HG02759 (cell line): ENCODE results near the gene PLB1.

Experiments used
- ATAC-seq: cut with Tn5 transposase; IDR thresholded peaks from one replicate; pipeline ENCODE4 v1.9.1; 2021; ENCODE audit warnings: mild to moderate bottlenecking, moderate library complexity; ENCODE audit not compliant: unreplicated experiment

PLB1 gene

DNA sequence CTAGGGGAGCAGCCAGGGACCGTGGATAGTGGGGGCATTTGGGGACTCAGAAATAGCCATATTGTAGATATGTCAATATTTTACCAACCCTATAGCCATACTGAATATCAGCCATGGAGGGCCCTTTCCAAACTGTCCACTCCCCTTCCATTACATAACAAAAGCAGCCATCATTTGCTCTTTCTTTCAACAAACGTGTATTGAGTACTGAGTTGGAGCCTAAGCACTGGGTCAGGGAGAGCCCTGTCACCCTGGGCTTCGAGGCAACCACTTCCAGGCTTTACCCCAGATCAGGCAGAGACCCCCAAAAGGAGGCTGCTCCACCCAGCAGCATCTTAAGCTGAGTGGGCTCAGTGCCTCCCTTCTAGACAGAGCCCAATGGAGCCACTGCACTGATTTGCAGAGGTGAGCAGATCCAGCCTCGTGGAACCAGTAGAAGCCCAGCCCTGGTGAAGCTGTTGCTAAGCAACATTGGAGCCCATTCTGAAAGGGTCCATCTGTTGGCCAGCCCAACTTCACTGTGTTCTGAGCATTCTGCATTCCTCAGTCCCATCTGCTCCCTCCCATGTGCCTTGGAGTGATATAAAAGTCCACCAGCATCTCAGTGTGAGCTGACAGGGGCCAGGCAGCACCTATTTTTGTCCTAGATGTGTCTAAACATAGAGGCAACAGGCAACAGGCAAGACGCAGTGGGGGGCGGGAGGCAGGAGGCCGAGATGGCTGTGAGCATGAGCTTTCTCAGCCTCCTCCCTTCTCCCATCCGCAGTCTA, 112.1 kb downstream of the PLB1 start:
- no peak for ATAC-seq

GRCh38 chr2:28608500-28609424, 112.9 kb downstream of the PLB1 start:
- ATAC-seq = no peak

- no peak for ATAC-seq
Measured at GRCh38 chr2:28610583-28611201, 114.8 kb downstream of the PLB1 start.

GRCh38 chr2:28612131-28612812, 116.4 kb downstream of the PLB1 start:
- no peak for ATAC-seq

DNA sequence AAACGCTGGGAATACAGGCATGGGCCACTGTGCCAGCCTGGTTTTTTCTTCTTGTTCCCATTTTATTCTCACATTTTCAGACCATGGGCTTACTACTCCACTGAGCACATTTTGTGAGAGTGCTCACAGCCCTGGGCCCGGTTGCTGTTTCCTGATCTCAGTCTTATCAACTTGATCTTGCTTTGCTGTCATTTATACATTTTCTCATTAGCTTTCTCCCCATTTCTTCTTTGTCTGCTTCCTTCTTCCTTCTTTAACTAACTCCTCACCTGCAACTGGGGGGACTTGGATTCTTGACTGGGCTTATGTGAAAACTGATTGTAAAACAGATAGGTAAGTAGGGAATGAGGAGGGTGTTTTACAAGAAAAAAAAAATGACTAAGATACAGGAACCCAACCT, 117.3 kb downstream of the PLB1 start:
- ATAC-seq = no peak

- ATAC-seq = no peak
Measured at GRCh38 chr2:28613633-28614501, 118.0 kb downstream of the PLB1 start.

GRCh38 chr2:28615706-28616105, 119.8 kb downstream of the PLB1 start:
- ATAC-seq = no peak

DNA sequence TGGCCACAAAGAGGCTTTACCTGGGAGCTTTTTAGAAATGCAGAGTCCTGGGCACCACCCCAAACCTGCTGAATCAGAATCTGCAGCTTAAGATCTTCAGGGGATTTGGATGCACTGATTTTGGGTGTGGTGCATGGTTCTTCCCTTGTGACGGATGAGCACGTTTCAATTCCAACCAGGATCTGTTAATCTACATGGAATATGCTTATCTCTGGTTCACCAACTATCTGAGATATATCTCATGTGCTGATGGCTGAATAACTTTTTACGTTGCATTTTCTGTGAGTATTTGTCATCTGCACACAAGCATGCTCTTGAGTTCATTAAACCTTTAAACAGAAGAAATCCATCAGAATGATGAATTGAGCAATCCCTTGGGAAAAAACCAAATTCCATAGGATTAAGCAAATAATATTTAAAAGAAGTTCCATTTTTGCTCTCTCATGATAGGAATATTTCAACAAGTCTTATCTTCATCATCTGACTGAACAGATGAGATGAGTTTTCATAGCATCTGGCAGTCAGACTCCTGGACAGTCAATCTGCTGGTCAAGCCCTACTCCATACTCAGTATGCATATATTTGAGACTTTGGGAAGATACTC, 120.6 kb downstream of the PLB1 start:
- ATAC-seq = no peak

GRCh38 chr2:28617502-28618184, 121.8 kb downstream of the PLB1 start:
- no peak for ATAC-seq

GRCh38 chr2:28618221-28619141, 122.6 kb downstream of the PLB1 start:
- ATAC-seq = no peak

- no peak for ATAC-seq
Measured at GRCh38 chr2:28619213-28620196, 123.6 kb downstream of the PLB1 start.

GRCh38 chr2:28620291-28620793, 124.5 kb downstream of the PLB1 start:
- ATAC-seq = no peak

- ATAC-seq = no peak
Measured at GRCh38 chr2:28620801-28621171, 124.9 kb downstream of the PLB1 start.

DNA sequence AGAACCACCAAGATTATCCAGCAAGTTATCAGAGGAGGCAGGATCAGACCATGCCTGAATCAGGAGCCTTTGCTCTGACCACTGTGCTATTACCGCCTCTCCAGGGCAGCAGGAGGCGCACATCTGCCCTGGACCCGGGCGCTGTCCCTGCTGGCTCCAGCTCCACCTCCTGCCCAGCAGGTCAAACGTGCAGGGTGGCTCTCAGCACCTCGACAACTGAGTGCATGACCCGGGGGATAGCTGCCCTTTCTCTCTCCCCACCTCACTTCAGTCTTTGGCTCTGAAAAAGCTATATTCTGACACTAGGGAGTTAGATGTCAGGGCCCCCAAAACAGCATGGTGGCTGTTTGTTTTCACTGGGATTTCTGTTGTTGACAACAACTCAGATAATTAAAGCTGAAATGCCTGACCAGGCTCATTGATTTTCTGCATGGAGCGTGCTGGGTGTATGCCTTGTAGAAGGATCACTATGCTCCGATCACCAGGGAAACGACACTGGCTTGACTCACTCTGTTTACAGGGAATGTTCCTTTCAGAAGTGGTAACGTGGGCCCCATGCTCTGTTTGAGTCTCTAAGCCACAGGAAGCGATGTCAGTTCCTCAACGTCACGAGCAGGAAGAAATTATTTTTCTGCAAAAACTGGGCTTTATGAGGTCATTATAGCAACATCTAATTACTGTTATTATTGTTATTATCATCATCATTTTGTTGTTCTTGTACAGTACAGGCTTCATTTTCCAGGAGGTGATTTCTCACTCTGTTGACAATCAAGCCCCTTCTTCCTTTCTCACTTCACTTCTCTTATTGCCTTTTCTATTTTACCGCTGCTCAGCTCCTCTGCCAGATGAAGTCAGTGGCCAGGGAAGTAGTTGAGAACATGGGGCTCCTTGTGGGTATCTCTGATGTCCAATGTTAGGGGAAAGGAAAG, 125.6 kb downstream of the PLB1 start:
- ATAC-seq = no peak

- no peak for ATAC-seq
Measured at GRCh38 chr2:28622101-28622499, 126.2 kb downstream of the PLB1 start.
